HG02642 (cell line): ENCODE data around the gene PRKCB.
"Not testable (repeated sequence)": the region's sequence is repeated elsewhere in the genome, so short reads cannot be mapped to it uniquely, and the experiment has no call there.

Experiments
- ATAC-seq: cut with Tn5 transposase; IDR thresholded peaks from one replicate; pipeline ENCODE4 v1.9.1; 2021; ENCODE audit warnings: mild to moderate bottlenecking; ENCODE audit not compliant: unreplicated experiment, poor library complexity

PRKCB gene

GRCh38 chr16:23994615-23995014 lies 158.8 kb downstream of the PRKCB start:
- ATAC-seq, result no peak

- ATAC-seq, result no peak
Observed at GRCh38 chr16:23996258-23996955, 160.6 kb downstream of the PRKCB start.

GRCh38 chr16:23998771-23999170 lies 163.0 kb downstream of the PRKCB start:
- no peak for ATAC-seq

- ATAC-seq, result peak; percentile 79
Observed at GRCh38 chr16:23999663-24000062, 163.9 kb downstream of the PRKCB start.

- ATAC-seq, result no peak
Observed at GRCh38 chr16:24001710-24002109, 165.9 kb downstream of the PRKCB start.

GRCh38 chr16:24002619-24003018 lies 166.8 kb downstream of the PRKCB start:
- ATAC-seq, result no peak

- no peak for ATAC-seq
Observed at GRCh38 chr16:24005577-24005976, 169.8 kb downstream of the PRKCB start.

GRCh38 chr16:24007391-24007790 lies 171.6 kb downstream of the PRKCB start:
- no peak for ATAC-seq

GRCh38 chr16:24007934-24008333 lies 172.2 kb downstream of the PRKCB start:
- no peak for ATAC-seq

- no peak for ATAC-seq
Observed at GRCh38 chr16:24009098-24009497, 173.3 kb downstream of the PRKCB start.

- ATAC-seq, result no peak
Observed at GRCh38 chr16:24009955-24010354, 174.2 kb downstream of the PRKCB start.

GRCh38 chr16:24010440-24011089 lies 174.8 kb downstream of the PRKCB start:
- ATAC-seq, result no peak

GRCh38 chr16:24011237-24011636 lies 175.5 kb downstream of the PRKCB start:
- ATAC-seq, result no peak

GRCh38 chr16:24013054-24013636 lies 177.4 kb downstream of the PRKCB start:
- no peak for ATAC-seq

- ATAC-seq, result peak; percentile 97
Observed at GRCh38 chr16:24013864-24014645, 178.3 kb downstream of the PRKCB start.

- ATAC-seq, result not testable (repeated sequence)
Observed at GRCh38 chr16:24014955-24015354, 179.2 kb downstream of the PRKCB start.

GRCh38 chr16:24015923-24016322 lies 180.1 kb downstream of the PRKCB start:
- no peak for ATAC-seq

GRCh38 chr16:24018485-24018884 lies 182.7 kb downstream of the PRKCB start:
- ATAC-seq, result no peak

GRCh38 chr16:24022797-24023196 lies 187.0 kb downstream of the PRKCB start:
- no peak for ATAC-seq

- no peak for ATAC-seq
Observed at GRCh38 chr16:24023621-24024020, 187.8 kb downstream of the PRKCB start.

- ATAC-seq, result no peak
Observed at GRCh38 chr16:24024971-24025370, 189.2 kb downstream of the PRKCB start.
